ENCODE results near the gene ITPR1. TPM values are rescaled to one million over a fixed set of nuclear protein-coding genes. Genes with fewer than 3 reads are reported as not detected.
A peak's percentile ranks its signal among the peaks of the same experiment; 100 is the strongest.

ITPR1 gene
- total RNA-seq, 1 experiment from 2014 or later, result 13.4 TPM

GRCh38 chr3:4633078-4634004, 140.2 kb downstream of the ITPR1 start:
- peak; percentile 77 for DNase-seq (ENCODE audit: low read depth, low spot score)
- in situ Hi-C loops (cut with HindIII; ENCODE audit: low pct_unique_long_range_greater_than_20kb, low sequenced_read_pairs), result no loop called here

- in situ Hi-C loops (cut with HindIII; ENCODE audit: low pct_unique_long_range_greater_than_20kb, low sequenced_read_pairs), result no loop called here
- no peak for DNase-seq (ENCODE audit: low read depth, low spot score)
Measured at GRCh38 chr3:4634894-4635293, 141.7 kb downstream of the ITPR1 start.

- in situ Hi-C loops (cut with HindIII; ENCODE audit: low pct_unique_long_range_greater_than_20kb, low sequenced_read_pairs), result no loop called here
Measured at GRCh38 chr3:4637265-4637664, 144.1 kb downstream of the ITPR1 start.

DNA sequence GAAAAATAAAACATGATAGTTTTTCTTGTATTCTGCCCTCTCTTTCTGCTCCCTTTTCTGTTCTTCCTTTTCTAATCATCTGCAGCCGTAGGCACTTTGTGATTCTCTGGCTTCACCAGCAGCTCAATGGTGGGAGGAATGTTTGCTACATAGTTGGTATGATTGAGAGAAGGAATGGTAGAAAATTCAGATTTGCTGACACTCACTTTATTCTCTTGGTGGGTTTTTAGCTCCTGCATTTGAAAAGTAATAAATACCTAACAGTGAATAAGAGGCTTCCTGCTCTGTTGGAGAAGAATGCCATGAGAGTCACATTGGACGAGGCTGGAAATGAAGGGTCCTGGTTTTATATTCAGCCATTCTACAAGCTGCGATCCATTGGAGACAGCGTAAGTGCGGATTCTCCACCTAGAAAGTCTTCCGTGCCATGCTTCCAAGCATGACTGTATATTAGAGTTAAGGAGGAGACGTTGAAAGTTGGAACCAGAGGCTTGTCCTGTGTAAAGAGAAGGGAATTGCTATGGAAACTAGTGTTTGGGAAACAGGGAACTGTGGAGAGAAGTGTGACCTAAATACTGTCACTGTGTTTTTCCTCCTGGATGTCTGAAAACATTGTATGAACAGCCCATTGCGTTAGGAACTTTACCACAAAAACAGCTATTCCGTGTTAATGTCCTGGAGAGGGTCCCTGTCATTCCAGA, 148.9 kb downstream of the ITPR1 start:
- in situ Hi-C loops (cut with HindIII; ENCODE audit: low pct_unique_long_range_greater_than_20kb, low sequenced_read_pairs), result no loop called here
- DNase-seq (ENCODE audit: low read depth, low spot score), result no peak

More at GRCh38 chr3:4637265-4637664, 144.1 kb downstream of the ITPR1 start:
- no peak for DNase-seq (ENCODE audit: low read depth, low spot score)

DNA sequence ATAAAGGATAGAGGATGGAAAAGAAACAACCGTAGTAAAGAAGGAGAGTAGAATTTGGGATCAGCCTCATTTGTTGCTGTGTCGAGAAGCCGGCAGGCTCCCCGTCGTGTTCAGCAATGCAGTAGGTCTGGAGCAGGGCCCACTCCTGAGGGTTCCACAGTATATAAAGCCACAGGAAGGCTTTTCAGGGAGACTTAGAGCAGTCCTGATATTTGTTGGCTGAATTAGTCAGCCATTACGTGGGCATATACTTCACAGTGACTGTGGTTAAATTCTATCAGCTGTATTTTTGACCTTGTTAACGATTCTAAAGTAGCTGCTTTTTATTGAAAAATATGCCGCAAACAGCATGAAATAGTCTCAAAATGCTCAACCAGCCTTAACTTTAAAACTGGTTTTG, 149.5 kb downstream of the ITPR1 start:
- in situ Hi-C loops (cut with HindIII; ENCODE audit: low pct_unique_long_range_greater_than_20kb, low sequenced_read_pairs), result no loop called here
- no peak for DNase-seq (ENCODE audit: low read depth, low spot score)

DNA sequence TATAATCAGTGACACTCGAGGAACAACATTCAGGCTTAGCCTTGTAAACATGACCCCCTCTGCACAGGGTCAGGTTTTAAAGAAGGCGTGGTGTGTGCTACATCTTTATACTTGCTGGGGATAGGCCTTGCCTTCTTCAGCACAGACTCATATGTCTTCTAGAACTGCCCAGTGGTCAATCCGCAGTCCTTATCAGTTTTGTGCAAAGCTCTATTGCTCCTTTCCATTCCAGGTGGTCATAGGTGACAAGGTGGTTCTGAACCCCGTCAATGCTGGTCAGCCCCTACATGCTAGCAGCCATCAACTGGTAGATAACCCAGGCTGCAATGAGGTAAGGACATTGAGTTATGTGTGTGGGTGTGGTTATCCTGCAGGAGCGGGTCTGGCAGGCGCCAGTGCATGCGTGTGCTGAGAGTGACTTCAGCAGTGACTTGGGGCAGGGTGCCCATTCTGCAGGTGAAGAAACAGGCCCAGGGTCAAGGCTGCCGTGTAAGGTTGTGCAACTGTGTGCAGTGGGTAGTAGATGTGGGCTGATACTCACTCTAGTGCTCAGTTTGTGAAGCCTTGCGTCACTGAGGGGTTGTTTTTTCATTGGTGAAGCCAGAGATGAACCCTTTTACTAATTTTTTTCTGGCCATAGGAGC, 150.9 kb downstream of the ITPR1 start:
- in situ Hi-C loops (cut with HindIII; ENCODE audit: low pct_unique_long_range_greater_than_20kb, low sequenced_read_pairs), result no loop called here
- no peak for DNase-seq (ENCODE audit: low read depth, low spot score)

DNA sequence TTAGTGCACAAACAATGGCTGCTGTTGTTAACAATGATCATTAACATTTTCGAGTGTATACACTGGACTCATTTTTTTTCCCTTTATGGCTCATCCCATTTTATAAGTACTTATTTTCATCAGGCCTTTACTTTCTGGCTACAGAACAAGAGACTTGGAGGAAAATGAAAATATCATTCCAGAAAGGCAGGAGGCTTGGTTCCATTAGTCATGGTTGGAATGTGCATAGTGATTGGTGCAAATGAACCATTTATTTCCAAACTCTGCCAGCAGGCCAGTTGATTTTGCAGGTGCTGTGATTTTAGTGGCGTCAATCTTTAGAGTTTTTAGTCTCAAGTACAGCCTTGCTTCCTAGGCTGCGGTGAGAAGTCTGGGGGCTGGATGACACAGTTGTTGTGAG, 151.8 kb downstream of the ITPR1 start:
- in situ Hi-C loops (cut with HindIII; ENCODE audit: low pct_unique_long_range_greater_than_20kb, low sequenced_read_pairs), result no loop called here
- DNase-seq (ENCODE audit: low read depth, low spot score), result no peak

GRCh38 chr3:4645468-4645867, 152.3 kb downstream of the ITPR1 start:
- in situ Hi-C loops (cut with HindIII; ENCODE audit: low pct_unique_long_range_greater_than_20kb, low sequenced_read_pairs), result no loop called here
- no peak for DNase-seq (ENCODE audit: low read depth, low spot score)

- DNase-seq (ENCODE audit: low read depth, low spot score), result no peak
- in situ Hi-C loops (cut with HindIII; ENCODE audit: low pct_unique_long_range_greater_than_20kb, low sequenced_read_pairs), result no loop called here
Measured at GRCh38 chr3:4647411-4647810, 154.3 kb downstream of the ITPR1 start.

DNA sequence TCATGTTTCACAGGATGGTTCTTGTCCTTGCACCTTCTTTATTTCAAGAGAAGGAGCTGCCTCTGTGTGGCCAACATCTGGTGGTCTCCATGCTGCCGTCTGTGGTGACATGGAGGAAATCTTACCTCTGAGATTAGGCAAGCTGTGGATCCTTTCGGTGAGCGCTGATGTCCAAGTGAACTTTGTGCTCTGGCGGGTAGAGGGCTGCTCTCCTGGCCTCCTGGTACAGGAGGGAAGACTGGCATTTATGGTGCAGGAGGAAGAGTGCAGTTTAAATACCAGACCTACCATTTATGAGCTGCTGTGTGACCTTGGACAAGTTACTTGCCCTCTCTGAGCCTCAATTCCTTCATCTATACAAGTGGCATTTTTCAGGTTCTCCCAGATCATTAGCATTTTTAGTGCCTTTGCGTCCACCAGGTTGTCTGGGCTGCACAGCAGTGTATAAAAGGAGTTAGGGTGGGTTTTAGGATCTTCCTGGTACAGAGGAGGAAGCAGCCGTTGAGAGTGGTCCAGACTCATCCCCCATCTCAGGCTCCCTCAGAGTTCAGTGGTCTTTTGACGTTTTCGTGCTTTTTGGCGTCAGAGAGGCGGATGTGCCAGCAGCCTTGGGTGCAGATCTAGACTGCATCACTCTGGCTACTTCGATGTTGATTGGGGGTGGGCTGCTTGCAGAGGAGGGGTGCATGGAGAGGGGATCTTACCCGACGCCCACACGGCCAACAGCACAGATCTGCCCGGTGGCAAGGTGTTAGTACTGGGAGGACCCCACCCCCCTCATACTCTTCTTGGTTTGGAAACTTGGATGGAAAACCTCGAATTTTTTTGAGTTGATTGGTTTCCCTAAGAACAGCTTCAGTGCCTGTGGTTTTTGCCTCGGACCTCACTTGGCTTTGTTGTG, 162.2 kb downstream of the ITPR1 start:
- no peak for DNase-seq (ENCODE audit: low read depth, low spot score)
- in situ Hi-C loops (cut with HindIII; ENCODE audit: low pct_unique_long_range_greater_than_20kb, low sequenced_read_pairs), result no loop called here

- in situ Hi-C loops (cut with HindIII; ENCODE audit: low pct_unique_long_range_greater_than_20kb, low sequenced_read_pairs), result no loop called here
Measured at GRCh38 chr3:4656059-4656458, 162.9 kb downstream of the ITPR1 start.

GRCh38 chr3:4656626-4657328, 163.6 kb downstream of the ITPR1 start:
- in situ Hi-C loops (cut with HindIII; ENCODE audit: low pct_unique_long_range_greater_than_20kb, low sequenced_read_pairs), result no loop called here
- DNase-seq (ENCODE audit: low read depth, low spot score), result no peak

More at GRCh38 chr3:4656059-4656458, 162.9 kb downstream of the ITPR1 start:
- DNase-seq (ENCODE audit: low read depth, low spot score), result peak; percentile 86

- peak; percentile 74 for DNase-seq (ENCODE audit: low read depth, low spot score)
- in situ Hi-C loops (cut with HindIII; ENCODE audit: low pct_unique_long_range_greater_than_20kb, low sequenced_read_pairs), result no loop called here
Measured at GRCh38 chr3:4660936-4661335, 167.8 kb downstream of the ITPR1 start.

DNA sequence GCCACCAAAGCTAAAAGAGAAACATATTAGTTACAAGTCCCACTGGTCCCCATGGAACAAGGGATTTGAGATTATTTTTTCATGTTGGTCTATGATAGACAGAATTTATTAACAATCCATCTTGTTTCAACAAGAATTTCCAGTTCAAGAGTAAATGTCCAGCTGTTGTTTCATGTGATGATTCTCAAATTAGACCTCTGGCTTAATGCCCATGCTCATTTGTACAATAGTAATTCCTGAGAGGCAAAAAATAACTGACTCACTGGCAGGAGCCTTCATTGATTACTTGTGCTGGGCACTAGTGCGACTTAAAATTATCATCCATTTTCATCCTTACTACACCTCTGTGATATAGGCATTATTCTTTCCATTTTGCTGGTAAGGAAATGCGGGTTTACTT, 171.3 kb downstream of the ITPR1 start:
- no peak for DNase-seq (ENCODE audit: low read depth, low spot score)
- in situ Hi-C loops (cut with HindIII; ENCODE audit: low pct_unique_long_range_greater_than_20kb, low sequenced_read_pairs), result no loop called here

GRCh38 chr3:4665197-4665596, 172.0 kb downstream of the ITPR1 start:
- in situ Hi-C loops (cut with HindIII; ENCODE audit: low pct_unique_long_range_greater_than_20kb, low sequenced_read_pairs), result no loop called here
- DNase-seq (ENCODE audit: low read depth, low spot score), result no peak

DNA sequence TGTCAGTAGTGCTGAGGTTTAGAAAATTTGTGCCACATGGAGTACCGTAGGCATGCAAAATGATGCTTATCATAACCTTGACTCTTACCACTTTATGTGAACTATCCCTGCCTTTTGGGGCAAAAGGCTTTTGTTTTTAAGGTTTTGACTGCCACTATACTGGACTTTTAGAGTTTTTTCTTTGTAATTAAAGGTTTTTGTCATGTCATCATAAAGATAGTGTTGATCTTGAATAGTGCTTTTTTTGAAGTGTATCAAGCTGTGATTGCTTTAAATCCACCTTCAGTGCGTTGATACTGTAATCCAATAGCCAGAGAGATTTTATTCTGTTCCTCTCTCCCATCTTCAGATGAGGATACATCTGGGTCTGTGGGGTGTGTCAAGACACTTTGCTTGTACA, 172.9 kb downstream of the ITPR1 start:
- in situ Hi-C loops (cut with HindIII; ENCODE audit: low pct_unique_long_range_greater_than_20kb, low sequenced_read_pairs), result no loop called here
- no peak for DNase-seq (ENCODE audit: low read depth, low spot score)

DNA sequence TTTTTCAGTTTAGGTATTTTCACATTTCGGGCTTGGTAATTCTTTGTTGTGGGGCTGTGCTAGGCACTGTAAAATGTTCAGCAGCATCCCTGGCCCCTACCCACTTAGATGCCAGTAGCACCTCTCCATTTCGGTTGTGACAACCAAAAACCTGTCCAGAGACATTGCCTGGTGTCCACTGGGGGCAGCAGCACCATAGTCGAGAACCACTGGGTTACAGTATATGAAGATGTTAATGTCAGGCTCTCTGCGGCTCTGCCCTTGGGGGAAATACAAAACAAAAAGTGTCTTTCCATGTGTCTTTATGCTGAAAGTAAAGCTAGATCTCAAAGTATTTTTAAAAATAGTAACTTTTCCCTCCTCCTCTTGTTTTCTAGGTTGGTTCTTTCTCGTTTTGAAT, 177.2 kb downstream of the ITPR1 start:
- in situ Hi-C loops (cut with HindIII; ENCODE audit: low pct_unique_long_range_greater_than_20kb, low sequenced_read_pairs), result no loop called here
- peak; percentile 69 for DNase-seq (ENCODE audit: low read depth, low spot score)

Data from SK-MEL-5 (cell line).